Measurements from ENCODE around the gene ARIH2.

DNA sequence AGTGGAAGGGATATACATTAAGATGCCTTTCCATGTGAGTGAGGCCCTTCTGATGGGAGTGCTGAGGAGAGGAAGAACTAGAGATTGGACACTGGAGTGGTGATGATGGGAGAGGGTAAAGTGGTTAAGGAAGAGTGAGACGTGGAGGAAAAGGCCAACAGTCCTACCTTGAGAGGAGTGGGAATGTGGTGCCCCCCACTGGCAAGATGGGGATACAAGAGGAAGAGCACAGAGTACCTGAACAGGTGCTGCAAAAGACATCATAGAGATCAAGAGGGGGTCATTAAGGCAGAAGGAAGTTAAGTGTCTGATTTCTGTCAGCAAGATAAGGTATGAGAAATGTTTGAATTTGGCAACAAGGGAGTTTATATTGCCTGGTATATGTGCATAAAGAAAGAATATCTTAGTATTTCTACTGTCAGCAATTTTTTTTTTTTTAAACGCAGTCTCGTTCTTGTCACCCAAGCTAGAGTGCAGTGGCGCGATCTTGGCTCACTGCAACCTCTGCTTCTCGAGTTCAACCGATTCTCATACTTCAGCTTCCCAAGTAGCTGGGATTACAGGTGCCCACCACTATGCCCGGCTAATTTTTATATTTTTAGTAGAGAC, 34.0 kb downstream of the ARIH2 start:
- TF ChIP-seq, protein P1, sequence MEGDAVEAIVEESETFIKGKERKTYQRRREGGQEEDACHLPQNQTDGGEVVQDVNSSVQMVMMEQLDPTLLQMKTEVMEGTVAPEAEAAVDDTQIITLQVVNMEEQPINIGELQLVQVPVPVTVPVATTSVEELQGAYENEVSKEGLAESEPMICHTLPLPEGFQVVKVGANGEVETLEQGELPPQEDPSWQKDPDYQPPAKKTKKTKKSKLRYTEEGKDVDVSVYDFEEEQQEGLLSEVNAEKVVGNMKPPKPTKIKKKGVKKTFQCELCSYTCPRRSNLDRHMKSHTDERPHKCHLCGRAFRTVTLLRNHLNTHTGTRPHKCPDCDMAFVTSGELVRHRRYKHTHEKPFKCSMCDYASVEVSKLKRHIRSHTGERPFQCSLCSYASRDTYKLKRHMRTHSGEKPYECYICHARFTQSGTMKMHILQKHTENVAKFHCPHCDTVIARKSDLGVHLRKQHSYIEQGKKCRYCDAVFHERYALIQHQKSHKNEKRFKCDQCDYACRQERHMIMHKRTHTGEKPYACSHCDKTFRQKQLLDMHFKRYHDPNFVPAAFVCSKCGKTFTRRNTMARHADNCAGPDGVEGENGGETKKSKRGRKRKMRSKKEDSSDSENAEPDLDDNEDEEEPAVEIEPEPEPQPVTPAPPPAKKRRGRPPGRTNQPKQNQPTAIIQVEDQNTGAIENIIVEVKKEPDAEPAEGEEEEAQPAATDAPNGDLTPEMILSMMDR (IDR thresholded peaks at IDR 0.05) = no peak; the same call in 1 of the 2 replicates
- TF ChIP-seq POLR2AphosphoS5 (IDR thresholded peaks at IDR 0.05; ENCODE audit: low read depth, low read length) (no peak), REST (IDR thresholded peaks at IDR 0.05; ENCODE audit: insufficient read depth in 1 of 2, low read depth in 2 of 2, low read length in 1 of 2) (no peak)
